NB4 (cell line): ENCODE results near the gene ATP1A3.
"Not testable (repeated sequence)": the region's sequence is repeated elsewhere in the genome, so short reads cannot be mapped to it uniquely, and the experiment has no call there.

Experiments
- CTCF ChIP-seq: IDR thresholded peaks from one replicate; pipeline ENCODE4 v1.5.1; 2012; ENCODE audit warnings: low read depth, low read length
- MYC ChIP-seq: IDR thresholded peaks from 2 replicates; pipeline ENCODE4 v1.6.1; 2011; ENCODE audit warnings: low read depth, low read length

- peak; percentile 71 for TF ChIP-seq CTCF
- TF ChIP-seq MYC: not testable (repeated sequence)
Observed at GRCh38 chr19:42034640-42035391, 40.8 kb upstream of the ATP1A3 start.
